Measurements from ENCODE around the gene NINL. TPM values are rescaled to one million over a fixed set of nuclear protein-coding genes. Genes with fewer than 3 reads are reported as not detected.

NINL gene
- total RNA-seq, 1 donor from 2014 or later, result 2.0 TPM

GRCh38 chr20:25532015-25532751 is 53.1 kb downstream of the NINL start:
- intact Hi-C loops (cut with micrococcal nuclease), result no loop called here
- no peaks in the 10 kb centered on the region for H3K36me3 Mint-ChIP-seq (ENCODE audit: low read depth)

GRCh38 chr20:25529295-25529951 is 55.9 kb downstream of the NINL start:
- H3K4me3 Mint-ChIP-seq, result no peak overlapping the region
- no peaks in the 10 kb centered on the region for H3K27me3 Mint-ChIP-seq (ENCODE audit: insufficient read depth)
- H3K4me1 Mint-ChIP-seq (ENCODE audit: low read depth), result no peaks in the 10 kb centered on the region
- no peaks in the 10 kb centered on the region for H3K9me3 Mint-ChIP-seq
- no peak for DNase-seq (ENCODE audit: low spot score)
- H3K27ac Mint-ChIP-seq, result no peak overlapping the region
- intact Hi-C loops (cut with micrococcal nuclease), result no loop called here
- H3K36me3 Mint-ChIP-seq (ENCODE audit: low read depth), result no peaks in the 10 kb centered on the region

More at GRCh38 chr20:25532015-25532751, 53.1 kb downstream of the NINL start:
- Mint-ChIP-seq H3K27ac (no peak overlapping the region), H3K4me1 (ENCODE audit: low read depth) (no peaks in the 10 kb centered on the region), H3K4me3 (no peak overlapping the region), H3K27me3 (ENCODE audit: insufficient read depth) (no peaks in the 10 kb centered on the region), H3K9me3 (no peaks in the 10 kb centered on the region)
- DNase-seq (ENCODE audit: low spot score), result no peak

- H3K9me3 Mint-ChIP-seq, result no peaks in the 10 kb centered on the region
Observed at GRCh38 chr20:25527949-25528348, 57.4 kb downstream of the NINL start.

GRCh38 chr20:25526446-25526845 is 58.9 kb downstream of the NINL start:
- Mint-ChIP-seq H3K27me3 (ENCODE audit: insufficient read depth) (no peaks in the 10 kb centered on the region), H3K36me3 (ENCODE audit: low read depth) (no peaks in the 10 kb centered on the region), H3K9me3 (no peaks in the 10 kb centered on the region), H3K4me3 (no peak overlapping the region), H3K27ac (no peak overlapping the region), H3K4me1 (ENCODE audit: low read depth) (no peaks in the 10 kb centered on the region)
- intact Hi-C loops (cut with micrococcal nuclease), result no loop called here
- no peak for DNase-seq (ENCODE audit: low spot score)

More at GRCh38 chr20:25527949-25528348, 57.4 kb downstream of the NINL start:
- Mint-ChIP-seq H3K36me3 (ENCODE audit: low read depth) (no peaks in the 10 kb centered on the region), H3K4me1 (ENCODE audit: low read depth) (no peaks in the 10 kb centered on the region), H3K27me3 (ENCODE audit: insufficient read depth) (no peaks in the 10 kb centered on the region), H3K4me3 (no peak overlapping the region), H3K27ac (no peak overlapping the region)
- no peak for DNase-seq (ENCODE audit: low spot score)
- intact Hi-C loops (cut with micrococcal nuclease), result no loop called here

DNA sequence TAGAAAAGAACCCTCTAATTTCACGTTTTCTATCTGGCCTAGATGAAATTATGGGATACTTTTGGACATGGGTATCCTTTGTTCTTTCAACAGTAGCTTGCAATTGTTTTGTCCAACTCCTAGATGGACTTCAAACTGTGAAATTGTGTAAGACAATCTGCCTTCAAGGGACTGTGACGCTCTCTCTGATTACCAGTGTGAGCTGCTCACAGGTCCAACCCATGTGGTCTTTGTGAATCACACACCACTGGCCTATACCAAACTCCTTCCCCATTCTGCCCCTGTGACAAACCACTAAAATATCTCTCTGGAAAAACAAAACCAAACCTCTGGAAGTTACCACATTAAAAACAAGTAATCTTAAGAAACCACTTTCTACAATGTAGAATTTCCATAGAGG is 59.5 kb downstream of the NINL start:
- no peaks in the 10 kb centered on the region for H3K4me1 Mint-ChIP-seq (ENCODE audit: low read depth)
- no peak for DNase-seq (ENCODE audit: low spot score)
- no peak overlapping the region for H3K4me3 Mint-ChIP-seq
- no peaks in the 10 kb centered on the region for H3K27me3 Mint-ChIP-seq (ENCODE audit: insufficient read depth)
- no peaks in the 10 kb centered on the region for H3K9me3 Mint-ChIP-seq
- intact Hi-C loops (cut with micrococcal nuclease), result no loop called here
- H3K36me3 Mint-ChIP-seq (ENCODE audit: low read depth), result no peaks in the 10 kb centered on the region
- H3K27ac Mint-ChIP-seq, result no peak overlapping the region

DNA sequence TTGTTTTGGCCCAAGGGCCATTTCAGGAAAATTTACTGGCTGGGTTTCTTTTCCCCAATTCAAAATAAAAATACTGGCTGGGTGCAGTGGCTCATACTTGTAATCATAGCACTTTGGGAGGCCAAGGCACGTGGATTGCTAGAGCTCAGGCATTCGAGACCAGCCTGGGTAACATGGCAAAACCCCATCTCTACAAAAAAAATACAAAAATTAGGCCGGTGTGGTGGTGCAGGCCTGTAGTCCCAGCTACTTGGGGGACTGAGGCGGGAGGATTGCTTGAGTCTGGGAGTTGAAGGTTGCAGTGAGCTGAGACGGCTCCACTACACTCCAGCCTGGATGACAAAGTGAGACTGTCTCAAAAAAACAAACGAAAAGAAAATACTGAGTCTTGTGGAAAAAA is 60.0 kb downstream of the NINL start:
- Mint-ChIP-seq H3K27me3 (ENCODE audit: insufficient read depth) (no peaks in the 10 kb centered on the region), H3K27ac (no peak overlapping the region), H3K4me1 (ENCODE audit: low read depth) (no peaks in the 10 kb centered on the region), H3K9me3 (no peaks in the 10 kb centered on the region), H3K36me3 (ENCODE audit: low read depth) (no peaks in the 10 kb centered on the region), H3K4me3 (no peak overlapping the region)
- no peak for DNase-seq (ENCODE audit: low spot score)
- intact Hi-C loops (cut with micrococcal nuclease), result no loop called here

- no peaks in the 10 kb centered on the region for H3K27me3 Mint-ChIP-seq (ENCODE audit: insufficient read depth)
- H3K9me3 Mint-ChIP-seq, result no peaks in the 10 kb centered on the region
- intact Hi-C loops (cut with micrococcal nuclease), result no loop called here
- H3K36me3 Mint-ChIP-seq (ENCODE audit: low read depth), result peaks cover 5% of the 10 kb centered on the region
- no peak overlapping the region for H3K27ac Mint-ChIP-seq
- H3K4me3 Mint-ChIP-seq, result no peak overlapping the region
- no peaks in the 10 kb centered on the region for H3K4me1 Mint-ChIP-seq (ENCODE audit: low read depth)
- DNase-seq (ENCODE audit: low spot score), result no peak
Observed at GRCh38 chr20:25521382-25521781, 63.9 kb downstream of the NINL start.

DNA sequence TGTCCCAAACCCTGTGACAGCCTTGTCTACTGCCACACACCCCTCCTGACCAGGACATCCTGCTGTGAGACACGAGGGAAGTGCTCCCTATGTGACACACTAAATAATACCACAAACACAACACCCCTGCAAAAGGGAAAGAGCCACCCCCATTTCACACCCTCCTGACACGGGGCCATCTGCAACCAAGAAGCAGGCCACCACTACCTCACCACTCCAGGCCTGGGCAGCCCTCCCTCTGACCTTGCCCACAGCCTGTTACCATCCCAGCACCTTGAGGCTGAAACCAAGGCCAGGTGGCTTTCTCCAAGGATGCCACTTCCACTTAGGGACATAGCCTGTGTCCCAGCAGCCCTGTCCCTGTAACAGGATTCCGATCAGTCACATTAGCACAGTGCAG is 68.2 kb downstream of the NINL start:
- no peaks in the 10 kb centered on the region for H3K4me1 Mint-ChIP-seq (ENCODE audit: low read depth)

DNA sequence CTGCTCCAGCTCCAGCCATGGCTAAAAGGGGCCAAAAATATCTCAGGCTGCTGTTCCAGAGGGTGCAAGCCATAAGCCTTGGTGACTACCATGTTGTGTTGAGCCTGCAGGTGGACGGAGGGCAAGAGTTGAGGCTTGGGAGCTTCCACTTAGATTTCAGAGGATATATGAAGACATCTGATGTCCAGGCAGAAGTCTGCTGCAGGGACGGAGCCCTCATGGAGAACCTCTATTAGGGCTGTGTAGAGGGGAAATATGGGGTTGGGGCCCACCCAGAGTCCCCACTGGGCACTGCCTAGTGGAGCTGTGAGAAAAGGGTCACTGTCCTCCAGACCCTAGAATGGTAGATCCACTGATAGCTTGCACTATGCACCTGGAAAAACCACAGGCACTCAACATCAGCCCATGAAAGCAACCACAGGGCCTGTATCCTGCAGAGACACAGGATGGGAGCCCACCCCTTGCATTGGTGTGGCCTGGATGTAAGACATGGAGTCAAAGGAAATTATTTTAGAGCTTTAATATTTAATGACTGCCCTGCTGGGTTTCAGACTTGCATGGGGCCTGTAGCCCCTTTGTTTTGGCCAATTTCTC is 70.5 kb downstream of the NINL start:
- no peak overlapping the region for H3K4me3 Mint-ChIP-seq
- H3K36me3 Mint-ChIP-seq (ENCODE audit: low read depth), result peaks cover 13% of the 10 kb centered on the region
- no peaks in the 10 kb centered on the region for H3K27me3 Mint-ChIP-seq (ENCODE audit: insufficient read depth)
- H3K4me1 Mint-ChIP-seq (ENCODE audit: low read depth), result no peaks in the 10 kb centered on the region
- H3K27ac Mint-ChIP-seq, result no peak overlapping the region
- no peak for DNase-seq (ENCODE audit: low spot score)
- H3K9me3 Mint-ChIP-seq, result peaks cover 36% of the 10 kb centered on the region
- intact Hi-C loops (cut with micrococcal nuclease), result no loop called here

More for the DNA sequence above, 68.2 kb downstream of the NINL start:
- Mint-ChIP-seq H3K9me3 (peaks cover 36% of the 10 kb centered on the region), H3K27ac (no peak overlapping the region), H3K27me3 (ENCODE audit: insufficient read depth) (no peaks in the 10 kb centered on the region), H3K4me3 (no peak overlapping the region), H3K36me3 (ENCODE audit: low read depth) (peaks cover 13% of the 10 kb centered on the region)
- intact Hi-C loops (cut with micrococcal nuclease), result no loop called here
- DNase-seq (ENCODE audit: low spot score), result no peak

DNA sequence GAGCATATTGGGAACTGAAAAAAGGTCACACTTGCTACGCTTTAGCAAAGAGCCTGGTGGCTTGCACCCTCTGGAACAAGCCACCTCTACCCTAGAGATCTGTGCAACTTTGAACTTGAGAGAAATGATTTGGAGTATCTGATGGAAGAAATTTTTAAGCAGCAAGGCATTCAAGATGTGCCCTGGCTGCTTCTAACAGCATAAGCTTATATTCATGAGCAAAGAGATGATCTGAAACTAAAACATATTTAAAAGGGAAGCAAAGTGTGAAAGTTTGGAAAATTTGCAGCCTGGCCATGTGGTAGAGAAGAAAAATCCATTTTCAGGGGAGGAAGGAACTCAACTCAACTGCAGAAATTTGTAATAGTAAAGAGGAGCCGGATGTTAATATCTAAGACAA is 71.1 kb downstream of the NINL start:
- no peak overlapping the region for H3K4me3 Mint-ChIP-seq
- peaks cover 36% of the 10 kb centered on the region for H3K9me3 Mint-ChIP-seq
- H3K27ac Mint-ChIP-seq, result no peak overlapping the region
- H3K4me1 Mint-ChIP-seq (ENCODE audit: low read depth), result no peaks in the 10 kb centered on the region
- intact Hi-C loops (cut with micrococcal nuclease), result no loop called here
- peaks cover 13% of the 10 kb centered on the region for H3K36me3 Mint-ChIP-seq (ENCODE audit: low read depth)
- H3K27me3 Mint-ChIP-seq (ENCODE audit: insufficient read depth), result no peaks in the 10 kb centered on the region
- no peak for DNase-seq (ENCODE audit: low spot score)

DNA sequence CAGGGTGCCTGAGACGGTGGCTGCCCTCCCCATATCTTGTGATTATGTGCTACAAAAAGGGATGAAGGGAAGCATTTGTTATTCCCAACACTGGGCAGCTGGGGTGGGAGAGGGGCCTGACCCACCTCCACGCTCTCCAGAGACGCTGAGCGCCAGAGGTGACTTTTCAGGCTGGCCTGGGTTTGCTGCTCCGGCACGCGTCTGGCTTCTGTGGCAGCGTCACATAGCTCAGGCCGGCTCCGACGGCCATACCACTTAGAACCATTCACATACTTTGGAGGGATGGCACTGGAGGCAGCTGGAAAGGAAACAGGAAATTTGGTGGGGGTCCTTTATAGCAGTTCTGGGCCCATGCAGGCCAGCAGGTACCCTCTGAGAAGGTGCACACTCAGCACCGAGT is 72.6 kb downstream of the NINL start:
- H3K36me3 Mint-ChIP-seq (ENCODE audit: low read depth), result peaks cover 13% of the 10 kb centered on the region
- DNase-seq (ENCODE audit: low spot score), result no peak
- H3K9me3 Mint-ChIP-seq, result peaks cover 36% of the 10 kb centered on the region
- H3K27me3 Mint-ChIP-seq (ENCODE audit: insufficient read depth), result no peaks in the 10 kb centered on the region
- H3K4me1 Mint-ChIP-seq (ENCODE audit: low read depth), result no peaks in the 10 kb centered on the region
- H3K4me3 Mint-ChIP-seq, result no peak overlapping the region
- intact Hi-C loops (cut with micrococcal nuclease), result no loop called here
- no peak overlapping the region for H3K27ac Mint-ChIP-seq

DNA sequence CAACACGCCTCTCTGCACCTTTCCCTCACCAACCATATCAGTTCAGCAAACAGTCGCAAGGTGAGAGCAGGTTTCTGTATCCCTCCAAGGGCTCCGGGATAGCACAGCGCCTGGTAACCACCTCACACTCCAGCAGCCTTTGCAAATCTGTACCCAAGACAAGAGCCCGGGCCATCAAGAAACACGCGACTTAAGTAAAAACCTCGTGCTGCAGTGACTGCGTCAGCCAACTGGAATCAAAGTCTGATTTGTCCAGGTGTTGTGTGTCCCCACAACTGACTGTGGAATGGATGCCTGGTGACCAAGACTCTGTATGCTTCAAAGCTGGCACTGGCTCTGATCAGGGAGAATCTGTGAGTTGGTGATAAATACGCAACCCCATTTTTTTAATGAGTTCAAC is 74.1 kb downstream of the NINL start:
- H3K4me1 Mint-ChIP-seq (ENCODE audit: low read depth), result no peaks in the 10 kb centered on the region
- intact Hi-C loops (cut with micrococcal nuclease), result no loop called here
- peaks cover 35% of the 10 kb centered on the region for H3K9me3 Mint-ChIP-seq
- no peak for DNase-seq (ENCODE audit: low spot score)
- H3K27me3 Mint-ChIP-seq (ENCODE audit: insufficient read depth), result no peaks in the 10 kb centered on the region
- peaks cover 8% of the 10 kb centered on the region for H3K36me3 Mint-ChIP-seq (ENCODE audit: low read depth)
- H3K4me3 Mint-ChIP-seq, result no peak overlapping the region
- no peak overlapping the region for H3K27ac Mint-ChIP-seq

DNA sequence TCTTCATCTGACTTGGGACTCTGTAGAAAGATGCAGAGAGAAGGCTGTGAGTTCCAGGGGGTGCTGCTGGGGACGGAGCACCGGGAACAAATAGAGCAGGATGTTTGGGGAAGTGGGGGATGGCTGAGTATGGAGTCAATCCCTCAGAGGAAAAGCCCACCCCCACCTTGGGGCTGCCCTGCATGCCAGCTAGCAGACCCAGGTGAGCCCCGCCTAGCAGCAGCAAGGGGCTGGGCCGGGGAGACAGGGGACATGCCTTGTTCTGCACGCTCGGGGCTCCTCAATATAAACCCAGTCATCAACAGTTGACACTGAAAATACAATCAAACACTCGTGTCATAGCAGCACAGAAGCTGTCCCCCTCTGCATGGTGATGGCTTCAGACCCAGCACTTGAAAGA is 74.6 kb downstream of the NINL start:
- Mint-ChIP-seq H3K27ac (no peak overlapping the region), H3K9me3 (peaks cover 30% of the 10 kb centered on the region), H3K27me3 (ENCODE audit: insufficient read depth) (no peaks in the 10 kb centered on the region), H3K4me3 (no peak overlapping the region), H3K36me3 (ENCODE audit: low read depth) (peaks cover 5% of the 10 kb centered on the region), H3K4me1 (ENCODE audit: low read depth) (no peaks in the 10 kb centered on the region)
- DNase-seq (ENCODE audit: low spot score), result no peak
- intact Hi-C loops (cut with micrococcal nuclease), result no loop called here

Data from activated T-helper 1 cell treated with anti-CD3 and anti-CD28 coated beads, Interleukin-12 subunit alpha, Interleukin-12 subunit beta, Interleukin-2, Interleukin-4 antibody, amounts not matched to agents 30 ng/mL and 10 ng/mL and 1 ng/mL, durations not matched to agents 14 hours and 24 hours and 36 hours (primary cell).